ENCODE measurements around the gene GMPR.

The GMPR gene

DNA sequence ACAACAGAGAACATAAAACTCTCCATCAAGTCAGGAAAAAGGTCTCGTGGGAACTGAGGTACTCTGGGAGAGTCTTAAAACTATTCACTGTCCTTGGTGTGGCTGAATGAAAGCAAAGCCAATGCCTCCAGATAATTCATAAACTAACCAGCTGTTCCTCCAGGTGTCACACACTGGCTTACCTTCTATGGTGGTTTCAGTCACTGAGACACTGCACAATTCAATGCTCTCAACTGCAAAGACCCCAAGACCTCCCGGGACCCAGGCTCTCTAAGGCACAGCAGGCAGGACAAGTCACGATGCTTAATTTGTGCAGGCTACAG, 100.8 kb downstream of the GMPR start:
- ATAC-seq = no peak
- TF ChIP-seq ZC3H10 (CRISPR knock-in tag; IDR thresholded peaks at IDR 0.05) (no peak), BACH2 (CRISPR knock-in tag; IDR thresholded peaks at IDR 0.05; ENCODE audit: borderline replicate concordance) (no peak), ZNF8 (CRISPR knock-in tag; IDR thresholded peaks at IDR 0.05) (no peak), ARNTL (CRISPR knock-in tag; IDR thresholded peaks at IDR 0.05; ENCODE audit: borderline replicate concordance, low read depth) (no peak), ZFP30 (CRISPR knock-in tag; IDR thresholded peaks at IDR 0.05) (no peak), CSDC2 (CRISPR knock-in tag; IDR thresholded peaks at IDR 0.05) (no peak), RARB (CRISPR knock-in tag; IDR thresholded peaks at IDR 0.05) (no peak), ZNF70 (CRISPR knock-in tag; IDR thresholded peaks at IDR 0.05) (no peak), ISL1 (CRISPR knock-in tag; IDR thresholded peaks at IDR 0.05) (no peak), ZFP3 (CRISPR knock-in tag; IDR thresholded peaks at IDR 0.05) (no peak), TCF4 (CRISPR knock-in tag; IDR thresholded peaks at IDR 0.05; ENCODE audit: borderline replicate concordance) (no peak)
- TF ChIP-seq, protein P1, sequence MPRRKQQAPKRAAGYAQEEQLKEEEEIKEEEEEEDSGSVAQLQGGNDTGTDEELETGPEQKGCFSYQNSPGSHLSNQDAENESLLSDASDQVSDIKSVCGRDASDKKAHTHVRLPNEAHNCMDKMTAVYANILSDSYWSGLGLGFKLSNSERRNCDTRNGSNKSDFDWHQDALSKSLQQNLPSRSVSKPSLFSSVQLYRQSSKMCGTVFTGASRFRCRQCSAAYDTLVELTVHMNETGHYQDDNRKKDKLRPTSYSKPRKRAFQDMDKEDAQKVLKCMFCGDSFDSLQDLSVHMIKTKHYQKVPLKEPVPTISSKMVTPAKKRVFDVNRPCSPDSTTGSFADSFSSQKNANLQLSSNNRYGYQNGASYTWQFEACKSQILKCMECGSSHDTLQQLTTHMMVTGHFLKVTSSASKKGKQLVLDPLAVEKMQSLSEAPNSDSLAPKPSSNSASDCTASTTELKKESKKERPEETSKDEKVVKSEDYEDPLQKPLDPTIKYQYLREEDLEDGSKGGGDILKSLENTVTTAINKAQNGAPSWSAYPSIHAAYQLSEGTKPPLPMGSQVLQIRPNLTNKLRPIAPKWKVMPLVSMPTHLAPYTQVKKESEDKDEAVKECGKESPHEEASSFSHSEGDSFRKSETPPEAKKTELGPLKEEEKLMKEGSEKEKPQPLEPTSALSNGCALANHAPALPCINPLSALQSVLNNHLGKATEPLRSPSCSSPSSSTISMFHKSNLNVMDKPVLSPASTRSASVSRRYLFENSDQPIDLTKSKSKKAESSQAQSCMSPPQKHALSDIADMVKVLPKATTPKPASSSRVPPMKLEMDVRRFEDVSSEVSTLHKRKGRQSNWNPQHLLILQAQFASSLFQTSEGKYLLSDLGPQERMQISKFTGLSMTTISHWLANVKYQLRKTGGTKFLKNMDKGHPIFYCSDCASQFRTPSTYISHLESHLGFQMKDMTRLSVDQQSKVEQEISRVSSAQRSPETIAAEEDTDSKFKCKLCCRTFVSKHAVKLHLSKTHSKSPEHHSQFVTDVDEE (CRISPR knock-in tag; IDR thresholded peaks at IDR 0.05) = no peak
- TF ChIP-seq, protein P2, sequence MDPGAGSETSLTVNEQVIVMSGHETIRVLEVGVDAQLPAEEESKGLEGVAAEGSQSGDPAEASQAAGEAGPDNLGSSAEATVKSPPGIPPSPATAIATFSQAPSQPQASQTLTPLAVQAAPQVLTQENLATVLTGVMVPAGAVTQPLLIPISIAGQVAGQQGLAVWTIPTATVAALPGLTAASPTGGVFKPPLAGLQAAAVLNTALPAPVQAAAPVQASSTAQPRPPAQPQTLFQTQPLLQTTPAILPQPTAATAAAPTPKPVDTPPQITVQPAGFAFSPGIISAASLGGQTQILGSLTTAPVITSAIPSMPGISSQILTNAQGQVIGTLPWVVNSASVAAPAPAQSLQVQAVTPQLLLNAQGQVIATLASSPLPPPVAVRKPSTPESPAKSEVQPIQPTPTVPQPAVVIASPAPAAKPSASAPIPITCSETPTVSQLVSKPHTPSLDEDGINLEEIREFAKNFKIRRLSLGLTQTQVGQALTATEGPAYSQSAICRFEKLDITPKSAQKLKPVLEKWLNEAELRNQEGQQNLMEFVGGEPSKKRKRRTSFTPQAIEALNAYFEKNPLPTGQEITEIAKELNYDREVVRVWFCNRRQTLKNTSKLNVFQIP (CRISPR knock-in tag; IDR thresholded peaks at IDR 0.05; ENCODE audit: borderline replicate concordance, low read depth) = no peak
- TF ChIP-seq, protein P3, sequence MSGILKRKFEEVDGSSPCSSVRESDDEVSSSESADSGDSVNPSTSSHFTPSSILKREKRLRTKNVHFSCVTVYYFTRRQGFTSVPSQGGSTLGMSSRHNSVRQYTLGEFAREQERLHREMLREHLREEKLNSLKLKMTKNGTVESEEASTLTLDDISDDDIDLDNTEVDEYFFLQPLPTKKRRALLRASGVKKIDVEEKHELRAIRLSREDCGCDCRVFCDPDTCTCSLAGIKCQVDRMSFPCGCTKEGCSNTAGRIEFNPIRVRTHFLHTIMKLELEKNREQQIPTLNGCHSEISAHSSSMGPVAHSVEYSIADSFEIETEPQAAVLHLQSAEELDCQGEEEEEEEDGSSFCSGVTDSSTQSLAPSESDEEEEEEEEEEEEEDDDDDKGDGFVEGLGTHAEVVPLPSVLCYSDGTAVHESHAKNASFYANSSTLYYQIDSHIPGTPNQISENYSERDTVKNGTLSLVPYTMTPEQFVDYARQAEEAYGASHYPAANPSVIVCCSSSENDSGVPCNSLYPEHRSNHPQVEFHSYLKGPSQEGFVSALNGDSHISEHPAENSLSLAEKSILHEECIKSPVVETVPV (CRISPR knock-in tag; IDR thresholded peaks at IDR 0.05) = no peak
- TF ChIP-seq, protein P4, sequence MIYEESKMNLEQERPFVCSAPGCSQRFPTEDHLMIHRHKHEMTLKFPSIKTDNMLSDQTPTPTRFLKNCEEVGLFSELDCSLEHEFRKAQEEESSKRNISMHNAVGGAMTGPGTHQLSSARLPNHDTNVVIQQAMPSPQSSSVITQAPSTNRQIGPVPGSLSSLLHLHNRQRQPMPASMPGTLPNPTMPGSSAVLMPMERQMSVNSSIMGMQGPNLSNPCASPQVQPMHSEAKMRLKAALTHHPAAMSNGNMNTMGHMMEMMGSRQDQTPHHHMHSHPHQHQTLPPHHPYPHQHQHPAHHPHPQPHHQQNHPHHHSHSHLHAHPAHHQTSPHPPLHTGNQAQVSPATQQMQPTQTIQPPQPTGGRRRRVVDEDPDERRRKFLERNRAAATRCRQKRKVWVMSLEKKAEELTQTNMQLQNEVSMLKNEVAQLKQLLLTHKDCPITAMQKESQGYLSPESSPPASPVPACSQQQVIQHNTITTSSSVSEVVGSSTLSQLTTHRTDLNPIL (CRISPR knock-in tag; IDR thresholded peaks at IDR 0.05; ENCODE audit: low read depth) = no peak

DNA sequence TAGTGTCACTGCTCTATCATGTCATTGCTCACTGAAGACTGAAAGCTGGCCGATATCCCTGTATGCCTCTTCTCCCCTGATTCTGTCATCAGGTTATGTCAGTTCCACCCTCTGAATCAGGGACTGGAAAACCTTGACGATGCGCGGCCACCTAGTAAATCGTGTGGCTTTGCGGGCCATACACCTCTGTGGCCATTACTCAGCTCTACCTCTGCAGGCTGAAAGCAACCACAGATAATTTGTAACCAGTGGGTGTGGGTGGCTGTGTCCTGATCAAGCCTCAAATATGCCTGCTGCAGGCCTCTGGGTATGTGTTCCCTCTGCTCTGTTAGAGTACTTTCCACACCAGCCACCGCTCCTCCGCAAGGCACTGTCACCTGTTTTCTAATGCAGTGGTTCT, 105.2 kb downstream of the GMPR start:
- no peak for ATAC-seq
- no peak for TF ChIP-seq SNAI2 (CRISPR knock-in tag; IDR thresholded peaks at IDR 0.05)
- TF ChIP-seq, protein P1 (CRISPR knock-in tag; IDR thresholded peaks at IDR 0.05) = no peak
- TF ChIP-seq, protein P5, sequence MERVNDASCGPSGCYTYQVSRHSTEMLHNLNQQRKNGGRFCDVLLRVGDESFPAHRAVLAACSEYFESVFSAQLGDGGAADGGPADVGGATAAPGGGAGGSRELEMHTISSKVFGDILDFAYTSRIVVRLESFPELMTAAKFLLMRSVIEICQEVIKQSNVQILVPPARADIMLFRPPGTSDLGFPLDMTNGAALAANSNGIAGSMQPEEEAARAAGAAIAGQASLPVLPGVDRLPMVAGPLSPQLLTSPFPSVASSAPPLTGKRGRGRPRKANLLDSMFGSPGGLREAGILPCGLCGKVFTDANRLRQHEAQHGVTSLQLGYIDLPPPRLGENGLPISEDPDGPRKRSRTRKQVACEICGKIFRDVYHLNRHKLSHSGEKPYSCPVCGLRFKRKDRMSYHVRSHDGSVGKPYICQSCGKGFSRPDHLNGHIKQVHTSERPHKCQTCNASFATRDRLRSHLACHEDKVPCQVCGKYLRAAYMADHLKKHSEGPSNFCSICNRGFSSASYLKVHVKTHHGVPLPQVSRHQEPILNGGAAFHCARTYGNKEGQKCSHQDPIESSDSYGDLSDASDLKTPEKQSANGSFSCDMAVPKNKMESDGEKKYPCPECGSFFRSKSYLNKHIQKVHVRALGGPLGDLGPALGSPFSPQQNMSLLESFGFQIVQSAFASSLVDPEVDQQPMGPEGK (CRISPR knock-in tag; IDR thresholded peaks at IDR 0.05; ENCODE audit: borderline replicate concordance) = no peak
- TF ChIP-seq BACH2 (CRISPR knock-in tag; IDR thresholded peaks at IDR 0.05; ENCODE audit: borderline replicate concordance) = no peak
- TF ChIP-seq ZNF565 (CRISPR knock-in tag; conservative IDR thresholded peaks at IDR 0.05; ENCODE audit: low read depth) = no peak
- TF ChIP-seq, protein P3 (CRISPR knock-in tag; IDR thresholded peaks at IDR 0.05) = no peak
- TF ChIP-seq TOX (CRISPR knock-in tag; IDR thresholded peaks at IDR 0.05; ENCODE audit: borderline replicate concordance) = no peak
- TF ChIP-seq TCF4 (CRISPR knock-in tag; IDR thresholded peaks at IDR 0.05; ENCODE audit: borderline replicate concordance) = no peak
- TF ChIP-seq, protein P4 (CRISPR knock-in tag; IDR thresholded peaks at IDR 0.05; ENCODE audit: low read depth) = no peak
- no peak for TF ChIP-seq OSR1 (CRISPR knock-in tag; IDR thresholded peaks at IDR 0.05)
- TF ChIP-seq ZFP30 (CRISPR knock-in tag; IDR thresholded peaks at IDR 0.05) = no peak
- TF ChIP-seq GLIS3 (CRISPR knock-in tag; IDR thresholded peaks at IDR 0.05) = no peak
- TF ChIP-seq RARB (CRISPR knock-in tag; IDR thresholded peaks at IDR 0.05) = no peak
- TF ChIP-seq ARNTL (CRISPR knock-in tag; IDR thresholded peaks at IDR 0.05; ENCODE audit: borderline replicate concordance, low read depth) = no peak
- TF ChIP-seq ZNF8 (CRISPR knock-in tag; IDR thresholded peaks at IDR 0.05) = no peak
